ENCODE results near the gene VRK1. TPM values are rescaled to one million over a fixed set of nuclear protein-coding genes. Genes with fewer than 3 reads are reported as not detected.

The VRK1 gene
- total and polyA plus RNA-seq, 2 donors (not counting 1 experiment from before 2014, with no cell fraction given), result 10.3 to 28.2 TPM

GRCh38 chr14:96783915-96784224, 13.3 kb upstream of the VRK1 start:
- Histone ChIP-seq H3K27me3 (replicated peaks in 1 of 4; ENCODE audit: control extremely low read depth in 1 of 4, control insufficient read depth in 3 of 4, insufficient read depth in 4 of 4, low read length in 3 of 4) (peaks cover 0 to 15% (median 1%) of the 10 kb centered on the region in 4 experiments), H3K4me3 (ENCODE audit: control extremely low read depth in 1 of 5, extremely low read depth in 1 of 5, insufficient read depth in 1 of 5, low read depth in 2 of 5, low read length in 4 of 5) (no peak overlapping the region), H3K9ac (ENCODE audit: low read length) (no peak overlapping the region), H3K4me1 (ENCODE audit: control insufficient read depth in 2 of 2, insufficient read depth in 2 of 2, low read length in 2 of 2) (no peaks in the 10 kb centered on the region), H3K36me3 (replicated peaks in 1 of 2; ENCODE audit: control extremely low read depth in 1 of 2, control insufficient read depth in 1 of 2, extremely low read depth in 1 of 2, insufficient read depth in 2 of 2, low read length in 1 of 2) (no peaks in the 10 kb centered on the region), H3K79me2 (ENCODE audit: control insufficient read depth, insufficient read depth, low read length) (no peaks in the 10 kb centered on the region), H3K27ac (ENCODE audit: low read length in 2 of 2) (no peak overlapping the region), H2AFZ (ENCODE audit: insufficient read depth, low read depth, low read length, poor library complexity, severe bottlenecking) (no peak overlapping the region), H3K9me3 (ENCODE audit: control extremely low read depth in 1 of 3, control insufficient read depth in 2 of 3, insufficient read depth in 1 of 3, low read length in 2 of 3) (no peaks in the 10 kb centered on the region), H3K4me2 (replicated peaks; ENCODE audit: low read depth, low read length, poor library complexity, severe bottlenecking) (no peak overlapping the region), H4K20me1 (ENCODE audit: control insufficient read depth, insufficient read depth, low read length, poor library complexity, severe bottlenecking) (no peaks in the 10 kb centered on the region)
- no peaks in the 10 kb centered on the region for H3K4me1 Mint-ChIP-seq
- 11% methylated on average over 4 of the region's 4 CpGs for WGBS (ENCODE audit: insufficient coverage)
- H3K27ac Mint-ChIP-seq, result no peak overlapping the region
- intact Hi-C loops (cut with micrococcal nuclease), result no loop called here
- no peak for TF ChIP-seq EZH2 (IDR thresholded peaks at IDR 0.05; ENCODE audit: borderline replicate concordance, insufficient read depth, low read depth, low read length, poor library complexity, severe bottlenecking)
- TF ChIP-seq, protein P1, sequence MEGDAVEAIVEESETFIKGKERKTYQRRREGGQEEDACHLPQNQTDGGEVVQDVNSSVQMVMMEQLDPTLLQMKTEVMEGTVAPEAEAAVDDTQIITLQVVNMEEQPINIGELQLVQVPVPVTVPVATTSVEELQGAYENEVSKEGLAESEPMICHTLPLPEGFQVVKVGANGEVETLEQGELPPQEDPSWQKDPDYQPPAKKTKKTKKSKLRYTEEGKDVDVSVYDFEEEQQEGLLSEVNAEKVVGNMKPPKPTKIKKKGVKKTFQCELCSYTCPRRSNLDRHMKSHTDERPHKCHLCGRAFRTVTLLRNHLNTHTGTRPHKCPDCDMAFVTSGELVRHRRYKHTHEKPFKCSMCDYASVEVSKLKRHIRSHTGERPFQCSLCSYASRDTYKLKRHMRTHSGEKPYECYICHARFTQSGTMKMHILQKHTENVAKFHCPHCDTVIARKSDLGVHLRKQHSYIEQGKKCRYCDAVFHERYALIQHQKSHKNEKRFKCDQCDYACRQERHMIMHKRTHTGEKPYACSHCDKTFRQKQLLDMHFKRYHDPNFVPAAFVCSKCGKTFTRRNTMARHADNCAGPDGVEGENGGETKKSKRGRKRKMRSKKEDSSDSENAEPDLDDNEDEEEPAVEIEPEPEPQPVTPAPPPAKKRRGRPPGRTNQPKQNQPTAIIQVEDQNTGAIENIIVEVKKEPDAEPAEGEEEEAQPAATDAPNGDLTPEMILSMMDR (IDR thresholded peaks at IDR 0.05), result no peak
- POLR2A ChIA-PET, result no interaction called here
- DNase-seq (no peak), ATAC-seq (ENCODE audit: low read depth) (no peak)
- no peak overlapping the region for H3K4me3 Mint-ChIP-seq
- H3K27me3 Mint-ChIP-seq, result peaks cover 48% of the 10 kb centered on the region
- no peaks in the 10 kb centered on the region for H3K9me3 Mint-ChIP-seq (ENCODE audit: insufficient read depth)
- CTCF ChIA-PET, result no interaction called here

DNA sequence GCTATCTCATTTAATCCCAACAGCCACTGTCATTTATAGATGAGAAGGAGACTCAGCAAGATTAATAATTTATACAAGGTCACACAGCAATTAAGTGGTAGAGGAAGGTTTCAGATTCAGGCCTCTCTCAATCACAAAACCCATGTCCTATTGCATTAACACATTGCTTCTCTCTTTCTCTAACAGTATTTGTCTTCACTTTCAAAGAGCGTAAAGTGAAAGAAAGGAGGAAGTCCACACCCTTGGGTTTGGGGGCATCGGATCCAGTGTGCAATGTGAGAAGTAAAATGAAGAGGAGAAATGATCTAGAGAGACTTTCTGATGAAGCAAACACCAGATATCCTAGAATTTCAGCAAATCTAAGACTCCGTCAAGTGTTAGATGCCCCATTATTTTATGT, 7.0 kb upstream of the VRK1 start:
- no peak overlapping the region for H3K4me2 ChIP-seq (replicated peaks; ENCODE audit: low read depth, low read length, poor library complexity, severe bottlenecking)
- CTCF ChIA-PET, result no interaction called here

More for the DNA sequence above, 7.0 kb upstream of the VRK1 start:
- Histone ChIP-seq H3K79me2 (ENCODE audit: control insufficient read depth, insufficient read depth, low read length) (no peaks in the 10 kb centered on the region), H3K36me3 (replicated peaks in 1 of 2; ENCODE audit: control extremely low read depth in 1 of 2, control insufficient read depth in 1 of 2, extremely low read depth in 1 of 2, insufficient read depth in 2 of 2, low read length in 1 of 2) (no peaks in the 10 kb centered on the region), H3K27ac (ENCODE audit: low read length in 2 of 2) (no peak overlapping the region), H3K4me1 (ENCODE audit: control insufficient read depth in 2 of 2, insufficient read depth in 2 of 2, low read length in 2 of 2) (no peaks in the 10 kb centered on the region), H3K9me3 (ENCODE audit: control extremely low read depth in 1 of 3, control insufficient read depth in 2 of 3, insufficient read depth in 1 of 3, low read length in 2 of 3) (no peaks in the 10 kb centered on the region), H3K27me3 (replicated peaks in 1 of 4; ENCODE audit: control extremely low read depth in 1 of 4, control insufficient read depth in 3 of 4, insufficient read depth in 4 of 4, low read length in 3 of 4) (peaks cover 0 to 21% (median 3%) of the 10 kb centered on the region in 4 experiments), H3K4me3 (ENCODE audit: control extremely low read depth in 1 of 5, extremely low read depth in 1 of 5, insufficient read depth in 1 of 5, low read depth in 2 of 5, low read length in 4 of 5) (no peak overlapping the region), H4K20me1 (ENCODE audit: control insufficient read depth, insufficient read depth, low read length, poor library complexity, severe bottlenecking) (no peaks in the 10 kb centered on the region), H2AFZ (ENCODE audit: insufficient read depth, low read depth, low read length, poor library complexity, severe bottlenecking) (no peak overlapping the region), H3K9ac (ENCODE audit: low read length) (no peak overlapping the region)
- Mint-ChIP-seq H3K4me1 (no peaks in the 10 kb centered on the region), H3K27me3 (peaks cover 33% of the 10 kb centered on the region), H3K9me3 (ENCODE audit: insufficient read depth) (no peaks in the 10 kb centered on the region), H3K4me3 (no peak overlapping the region), H3K27ac (no peak overlapping the region)
- ATAC-seq (ENCODE audit: low read depth), result no peak
- POLR2A ChIA-PET, result no interaction called here
- intact Hi-C loops (cut with micrococcal nuclease), result loop anchor here (10.0 kb wide), 1 partner anchor 1255 kb away; the partner anchor contains the start of gene GLRX5
- WGBS (ENCODE audit: insufficient coverage), result no CpG with 5 or more reads among the region's 3 CpGs
- TF ChIP-seq, protein P1 (IDR thresholded peaks at IDR 0.05), result no peak
- TF ChIP-seq EZH2 (IDR thresholded peaks at IDR 0.05; ENCODE audit: borderline replicate concordance, insufficient read depth, low read depth, low read length, poor library complexity, severe bottlenecking), result no peak
- DNase-seq, result no peak
